ENCODE measurements around the gene CBX4.

CBX4 gene

GRCh38 chr17:79832218-79833109 lies 6.8 kb downstream of the CBX4 start:
- no peak for TF ChIP-seq CTCF (IDR thresholded peaks at IDR 0.05; ENCODE audit: insufficient read depth, low read length, missing control alignments)
- POLR2A ChIA-PET, result interaction anchor here (1.0 kb wide), 1 partner anchor 25 kb away, joined by 3 read pairs; no protein-coding TSS in a partner anchor
- H3K4me3 ChIP-seq (ENCODE audit: low read depth, low read length), result no peak overlapping the region
- CTCF ChIA-PET, result no interaction called here
- no peak for DNase-seq (ENCODE audit: low read depth, low spot score)

- CTCF ChIA-PET, result no interaction called here
- DNase-seq (ENCODE audit: low read depth, low spot score), result no peak
- no peak for TF ChIP-seq CTCF (IDR thresholded peaks at IDR 0.05; ENCODE audit: insufficient read depth, low read length, missing control alignments)
- POLR2A ChIA-PET, result interaction anchor here (1.2 kb wide), 1 partner anchor 14 kb away, joined by 4 read pairs; no protein-coding TSS in a partner anchor
- H3K4me3 ChIP-seq (ENCODE audit: low read depth, low read length), result no peak overlapping the region
Observed at GRCh38 chr17:79831265-79832217, 7.7 kb downstream of the CBX4 start.

GRCh38 chr17:79830763-79831264 lies 8.4 kb downstream of the CBX4 start:
- H3K4me3 ChIP-seq (ENCODE audit: low read depth, low read length), result no peak overlapping the region
- TF ChIP-seq CTCF (IDR thresholded peaks at IDR 0.05; ENCODE audit: insufficient read depth, low read length, missing control alignments), result no peak
- ChIA-PET CTCF (interaction anchor here (0.9 kb wide), 1 partner anchor 87 kb away, joined by 6 read pairs; no protein-coding TSS in a partner anchor), POLR2A (interaction anchor here (1.2 kb wide), 2 partner anchors 9 to 13 kb away, joined by 3 to 4 read pairs; partner anchors contain the start of gene CBX4)
- no peak for DNase-seq (ENCODE audit: low read depth, low spot score)

GRCh38 chr17:79830303-79830702 lies 8.9 kb downstream of the CBX4 start:
- ChIA-PET CTCF (interaction anchor here (0.9 to 3.4 kb wide), 2 partner anchors 9 to 86 kb away, joined by 6 to 19 read pairs; partner anchors contain the start of gene CBX4), POLR2A (interaction anchor here (1.2 kb wide), 2 partner anchors 9 to 13 kb away, joined by 3 to 4 read pairs; partner anchors contain the start of gene CBX4)
- DNase-seq (ENCODE audit: low read depth, low spot score), result no peak
- TF ChIP-seq CTCF (IDR thresholded peaks at IDR 0.05; ENCODE audit: insufficient read depth, low read length, missing control alignments), result no peak
- no peak overlapping the region for H3K4me3 ChIP-seq (ENCODE audit: low read depth, low read length)

- no peak for TF ChIP-seq CTCF (IDR thresholded peaks at IDR 0.05; ENCODE audit: insufficient read depth, low read length, missing control alignments)
- POLR2A ChIA-PET, result no interaction called here
- DNase-seq (ENCODE audit: low read depth, low spot score), result no peak
- CTCF ChIA-PET, result interaction anchor here (1.3 to 3.4 kb wide), 2 partner anchors 10 to 88 kb away, joined by 4 to 19 read pairs; partner anchors contain the start of gene CBX4
- H3K4me3 ChIP-seq (ENCODE audit: low read depth, low read length), result no peak overlapping the region
Observed at GRCh38 chr17:79829457-79829856, 9.8 kb downstream of the CBX4 start.

Data from AG04449 (cell line).